Measurements from ENCODE around the gene POTEB.
"Not testable (repeated sequence)": the region's sequence is repeated elsewhere in the genome, so short reads cannot be mapped to it uniquely, and the experiment has no call there.

The POTEB gene

GRCh38 chr15:21877635-21878034 is at the start of gene POTEB:
Gene POTEB, minus strand, starts transcription at chr15:21877735. Its CDS starts 489 bp downstream, at chr15:21877246.
- not testable (repeated sequence) for DNase-seq (ENCODE audit: low read depth in 1 of 2, low spot score in 1 of 2)

GRCh38 chr15:21890955-21891354 is 13.4 kb upstream of the POTEB start:
- DNase-seq (ENCODE audit: low read depth in 1 of 2, low spot score in 1 of 2) = not testable (repeated sequence)

- DNase-seq (ENCODE audit: low read depth in 1 of 2, low spot score in 1 of 2) = not testable (repeated sequence)
Measured at GRCh38 chr15:21889542-21889941, 12.0 kb upstream of the POTEB start.

- not testable (repeated sequence) for DNase-seq (ENCODE audit: low read depth in 1 of 2, low spot score in 1 of 2)
Measured at GRCh38 chr15:21838831-21839230, 38.7 kb downstream of the POTEB start.

Data from stimulated activated CD4-positive, alpha-beta T cell treated with anti-CD3 and anti-CD28 coated beads, Interleukin-15, amount 100 ng/mL, for 1 hour (primary cell).